GM23338 (cell line): ENCODE results near the gene FBN2. TPM values are rescaled to one million over a fixed set of nuclear protein-coding genes. Genes with fewer than 3 reads are reported as not detected.

Experiments used
- ATAC-seq: fragments of 200-7000 bp; cut with Tn5 transposase; 3 replicates; pipeline ENCODE4 v1.9.1; 2020
- DNase-seq: peaks from one replicate; pipeline ENCODE4 v3.0.0-alpha.2; 2015; ENCODE audit warnings: low spot score
- H2AFZ ChIP-seq: fragments of 200-600 bp; sonication (generic); 2 replicates; pipeline ENCODE4 v1.8.0; 2016; ENCODE audit warnings: antibody characterized with exemption, mild to moderate bottlenecking, moderate library complexity
- H3F3A ChIP-seq: fragments of 200-600 bp; sonication (generic); replicated peaks from 2 replicates; pipeline ENCODE4 v1.8.0; 2017; ENCODE audit warnings: antibody characterized with exemption, mixed run types, low read depth
- H3K27ac ChIP-seq: fragments of 200-600 bp; sonication (generic); 2 replicates; pipeline ENCODE4 v1.6.1; 2016; ENCODE audit warnings: low read depth
- H3K27me3 ChIP-seq: fragments of 200-600 bp; sonication (generic); 2 replicates; pipeline ENCODE4 v1.8.0; 2016; ENCODE audit warnings: mild to moderate bottlenecking, mixed run types, moderate library complexity; ENCODE audit not compliant: insufficient read depth
- H3K36me3 ChIP-seq: fragments of 200-600 bp; sonication (generic); 2 replicates; pipeline ENCODE4 v1.8.0; 2016; ENCODE audit warnings: mild to moderate bottlenecking; ENCODE audit not compliant: insufficient read depth
- H3K4me1 ChIP-seq: fragments of 200-600 bp; sonication (generic); 2 replicates; pipeline ENCODE4 v1.8.0; 2016; ENCODE audit warnings: mild to moderate bottlenecking, moderate library complexity; ENCODE audit not compliant: insufficient read depth
- H3K4me2 ChIP-seq: fragments of 200-600 bp; sonication (generic); 2 replicates; pipeline ENCODE4 v1.7.1; 2017; ENCODE audit warnings: mixed run types
- H3K4me3 ChIP-seq: fragments of 200-600 bp; sonication (generic); 2 replicates; pipeline ENCODE4 v1.6.1; 2016; ENCODE audit warnings: mixed run types
- H3K79me2 ChIP-seq: fragments of 200-600 bp; sonication (generic); replicated peaks from 2 replicates; pipeline ENCODE4 v1.8.0; 2017; ENCODE audit warnings: mild to moderate bottlenecking; ENCODE audit not compliant: insufficient read depth
- H3K9me2 ChIP-seq: fragments of 200-600 bp; sonication (generic); 2 replicates; pipeline ENCODE4 v1.8.0; 2017; ENCODE audit not compliant: insufficient read depth
- H4K20me1 ChIP-seq: fragments of 200-600 bp; sonication (generic); replicated peaks from 2 replicates; pipeline ENCODE4 v1.8.0; 2017; ENCODE audit warnings: mild to moderate bottlenecking; ENCODE audit not compliant: insufficient read depth
- H3K27ac Mint-ChIP-seq: 2 replicates; pipeline ENCODE4 v1.8.0; 2020; ENCODE audit warnings: inconsistent platforms, mild to moderate bottlenecking, moderate library complexity, mixed read lengths
- H3K27me3 Mint-ChIP-seq: 3 replicates; pipeline ENCODE4 v1.8.0; 2022; ENCODE audit warnings: low read depth, mild to moderate bottlenecking, moderate library complexity, mixed read lengths, inconsistent platforms; ENCODE audit not compliant: insufficient read depth, poor library complexity
- H3K36me3 Mint-ChIP-seq: 3 replicates; pipeline ENCODE4 v1.8.0; 2021; ENCODE audit warnings: low read depth, mild to moderate bottlenecking, inconsistent platforms, moderate library complexity, mixed read lengths
- H3K4me1 Mint-ChIP-seq: 3 replicates; pipeline ENCODE4 v1.8.0; 2020; ENCODE audit warnings: mild to moderate bottlenecking, inconsistent platforms, mixed read lengths
- H3K4me3 Mint-ChIP-seq: 3 replicates; pipeline ENCODE4 v1.8.0; 2021; ENCODE audit warnings: moderate library complexity, mild to moderate bottlenecking, inconsistent platforms, mixed read lengths
- H3K9me3 Mint-ChIP-seq: 3 replicates; pipeline ENCODE4 v1.8.0; 2020; ENCODE audit warnings: moderate library complexity, mild to moderate bottlenecking, inconsistent platforms, mixed read lengths
- CREB1 ChIP-seq: fragments of 250-450 bp; sonication (Bioruptor Pico); IDR thresholded peaks from 2 replicates; pipeline ENCODE4 v1.5.0; 2020; ENCODE audit warnings: low read depth, mild to moderate bottlenecking, moderate library complexity
- EZH2 ChIP-seq: fragments of 200-600 bp; sonication (generic); IDR thresholded peaks from one replicate; pipeline ENCODE4 v1.8.0; 2017; ENCODE audit warnings: antibody characterized with exemption, mild to moderate bottlenecking, low read depth; ENCODE audit not compliant: unreplicated experiment
- EZH2phosphoT487 ChIP-seq: fragments of 200-600 bp; sonication (generic); IDR thresholded peaks from one replicate; pipeline ENCODE4 v1.8.1; 2018; ENCODE audit warnings: antibody characterized with exemption; ENCODE audit not compliant: unreplicated experiment
- JUNB ChIP-seq: IDR thresholded peaks from one replicate; pipeline ENCODE4 v1.6.1; 2016; ENCODE audit warnings: antibody characterized with exemption; ENCODE audit not compliant: unreplicated experiment
- NANOG ChIP-seq: IDR thresholded peaks from 2 replicates; pipeline ENCODE4 v1.6.1; 2016; ENCODE audit warnings: antibody characterized with exemption, borderline replicate concordance
- POLR2AphosphoS5 ChIP-seq: IDR thresholded peaks from 2 replicates; pipeline ENCODE4 v1.6.1; 2016; ENCODE audit warnings: antibody characterized with exemption, low read depth
- STAT1 ChIP-seq: IDR thresholded peaks from one replicate; pipeline ENCODE4 v1.6.1; 2016; ENCODE audit warnings: antibody characterized with exemption; ENCODE audit not compliant: unreplicated experiment
- ZNF114 ChIP-seq: fragments of 250-450 bp; sonication (Bioruptor Pico); IDR thresholded peaks from 2 replicates; pipeline ENCODE4 v1.5.0; 2020; ENCODE audit warnings: mild to moderate bottlenecking, moderate library complexity
- ZNF331 ChIP-seq: fragments of 250-450 bp; sonication (Bioruptor Pico); IDR thresholded peaks from 2 replicates; pipeline ENCODE4 v1.5.0; 2020; ENCODE audit warnings: low read depth, mild to moderate bottlenecking, moderate library complexity
- polyA plus RNA-seq: library from polyadenylated mRNA; unstranded; fragments of >200 nt; fragmentation: Nextera tagmentation; extraction: Ambion mirVana; gene quantifications from 2 replicates; pipeline ENCODE4 v1.2.1, GENCODE V29; 2016
- total RNA-seq: library from RNA; depleted of rRNA; stranded (reverse); fragments of >200 nt; shearing (Covaris generic); gene quantifications from 2 replicates; pipeline ENCODE4 v1.2.3, GENCODE V29; 2014
- TF ChIP-seq, protein P1 (sequence below): IDR thresholded peaks from one replicate; pipeline ENCODE4 v1.6.1; 2018; ENCODE audit warnings: antibody characterized with exemption; ENCODE audit not compliant: unreplicated experiment
- TF ChIP-seq, protein P2 (sequence below): fragments of 250-450 bp; sonication (Bioruptor Pico); IDR thresholded peaks from 2 replicates; pipeline ENCODE4 v1.5.0; 2020; ENCODE audit warnings: mild to moderate bottlenecking, moderate library complexity
- TF ChIP-seq, protein P3 (sequence below): IDR thresholded peaks from 2 replicates; pipeline ENCODE4 v1.6.1; 2016; ENCODE audit warnings: antibody characterized with exemption

FBN2 gene
- total and polyA plus RNA-seq, 2 experiments from 2014 or later: 2.6 to 13.6 TPM

DNA sequence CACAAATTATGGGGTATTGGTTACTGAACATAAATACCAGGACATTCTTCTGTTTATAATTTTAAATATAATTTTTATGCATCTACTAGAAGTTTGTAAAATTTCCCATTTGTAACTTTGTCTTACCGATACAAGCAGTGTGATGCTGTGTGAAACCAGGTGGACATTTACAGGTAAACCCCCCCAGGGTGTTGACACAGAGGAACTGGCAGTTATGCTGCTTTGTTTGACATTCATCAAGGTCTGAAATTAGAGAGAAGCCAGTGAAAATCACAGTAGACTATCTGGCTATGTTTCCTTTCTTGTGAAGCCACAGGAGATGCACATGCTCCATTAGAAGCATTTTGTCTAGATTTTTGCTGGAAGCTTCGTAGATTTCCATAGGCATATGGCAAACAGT is 263.6 kb downstream of the FBN2 start:
- no peaks in the 10 kb centered on the region for H4K20me1 ChIP-seq
- H3K9me2 ChIP-seq: no peaks in the 10 kb centered on the region; the same call in 1 of the 2 replicates
- Mint-ChIP-seq H3K4me3 (no peak overlapping the region), H3K4me1 (peaks cover 17% of the 10 kb centered on the region; the same call in 2 of the 3 replicates), H3K36me3 (peaks cover 4% of the 10 kb centered on the region; the same call in 2 of the 3 replicates), H3K27me3 (no peaks in the 10 kb centered on the region), H3K27ac (no peak overlapping the region), H3K9me3 (no peaks in the 10 kb centered on the region)
- no peaks in the 10 kb centered on the region for H3K27me3 ChIP-seq
- DNase-seq (no peak), ATAC-seq (no peak)
- no peaks in the 10 kb centered on the region; the same call in 1 of the 2 replicates for H3K36me3 ChIP-seq
- TF ChIP-seq ZNF331 (CRISPR knock-in tag) (no peak), POLR2AphosphoS5 (no peak), NANOG (no peak), STAT1 (no peak), EZH2 (no peak), CREB1 (CRISPR knock-in tag) (no peak)
- no peak overlapping the region for H3K4me3 ChIP-seq
- H3K79me2 ChIP-seq: no peaks in the 10 kb centered on the region
- H3K4me2 ChIP-seq: no peak overlapping the region
- no peak overlapping the region for H3K27ac ChIP-seq
- H3K4me1 ChIP-seq: peaks cover 11% of the 10 kb centered on the region
- H2AFZ ChIP-seq: no peak overlapping the region
- no peaks in the 10 kb centered on the region for H3F3A ChIP-seq

DNA sequence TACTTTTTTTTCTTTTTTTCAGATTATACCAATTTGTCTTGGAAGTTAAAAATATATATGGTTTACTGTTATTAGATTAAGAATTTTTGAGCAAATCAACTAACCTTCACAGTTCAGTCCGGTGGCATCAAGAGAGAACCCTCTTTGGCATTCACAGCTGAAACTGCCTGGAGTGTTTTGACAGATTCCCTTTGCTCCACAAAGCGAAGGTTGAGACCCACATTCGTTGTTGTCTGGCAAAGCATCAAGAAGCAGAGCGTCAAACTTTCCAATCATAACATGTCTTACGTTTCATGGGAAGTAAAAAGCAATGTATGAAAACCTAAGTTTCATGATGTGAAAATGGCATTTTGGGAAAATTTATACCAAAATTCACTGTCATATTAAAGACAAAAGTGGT is 264.3 kb downstream of the FBN2 start:
- no peaks in the 10 kb centered on the region for H4K20me1 ChIP-seq
- H3K9me3 Mint-ChIP-seq: no peaks in the 10 kb centered on the region
- TF ChIP-seq, protein P1, sequence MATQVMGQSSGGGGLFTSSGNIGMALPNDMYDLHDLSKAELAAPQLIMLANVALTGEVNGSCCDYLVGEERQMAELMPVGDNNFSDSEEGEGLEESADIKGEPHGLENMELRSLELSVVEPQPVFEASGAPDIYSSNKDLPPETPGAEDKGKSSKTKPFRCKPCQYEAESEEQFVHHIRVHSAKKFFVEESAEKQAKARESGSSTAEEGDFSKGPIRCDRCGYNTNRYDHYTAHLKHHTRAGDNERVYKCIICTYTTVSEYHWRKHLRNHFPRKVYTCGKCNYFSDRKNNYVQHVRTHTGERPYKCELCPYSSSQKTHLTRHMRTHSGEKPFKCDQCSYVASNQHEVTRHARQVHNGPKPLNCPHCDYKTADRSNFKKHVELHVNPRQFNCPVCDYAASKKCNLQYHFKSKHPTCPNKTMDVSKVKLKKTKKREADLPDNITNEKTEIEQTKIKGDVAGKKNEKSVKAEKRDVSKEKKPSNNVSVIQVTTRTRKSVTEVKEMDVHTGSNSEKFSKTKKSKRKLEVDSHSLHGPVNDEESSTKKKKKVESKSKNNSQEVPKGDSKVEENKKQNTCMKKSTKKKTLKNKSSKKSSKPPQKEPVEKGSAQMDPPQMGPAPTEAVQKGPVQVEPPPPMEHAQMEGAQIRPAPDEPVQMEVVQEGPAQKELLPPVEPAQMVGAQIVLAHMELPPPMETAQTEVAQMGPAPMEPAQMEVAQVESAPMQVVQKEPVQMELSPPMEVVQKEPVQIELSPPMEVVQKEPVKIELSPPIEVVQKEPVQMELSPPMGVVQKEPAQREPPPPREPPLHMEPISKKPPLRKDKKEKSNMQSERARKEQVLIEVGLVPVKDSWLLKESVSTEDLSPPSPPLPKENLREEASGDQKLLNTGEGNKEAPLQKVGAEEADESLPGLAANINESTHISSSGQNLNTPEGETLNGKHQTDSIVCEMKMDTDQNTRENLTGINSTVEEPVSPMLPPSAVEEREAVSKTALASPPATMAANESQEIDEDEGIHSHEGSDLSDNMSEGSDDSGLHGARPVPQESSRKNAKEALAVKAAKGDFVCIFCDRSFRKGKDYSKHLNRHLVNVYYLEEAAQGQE: no peak
- TF ChIP-seq JUNB (no peak), EZH2 (no peak), ZNF331 (CRISPR knock-in tag) (no peak), EZH2phosphoT487 (no peak), POLR2AphosphoS5 (no peak), STAT1 (no peak), ZNF114 (no peak), NANOG (no peak)
- TF ChIP-seq, protein P2, sequence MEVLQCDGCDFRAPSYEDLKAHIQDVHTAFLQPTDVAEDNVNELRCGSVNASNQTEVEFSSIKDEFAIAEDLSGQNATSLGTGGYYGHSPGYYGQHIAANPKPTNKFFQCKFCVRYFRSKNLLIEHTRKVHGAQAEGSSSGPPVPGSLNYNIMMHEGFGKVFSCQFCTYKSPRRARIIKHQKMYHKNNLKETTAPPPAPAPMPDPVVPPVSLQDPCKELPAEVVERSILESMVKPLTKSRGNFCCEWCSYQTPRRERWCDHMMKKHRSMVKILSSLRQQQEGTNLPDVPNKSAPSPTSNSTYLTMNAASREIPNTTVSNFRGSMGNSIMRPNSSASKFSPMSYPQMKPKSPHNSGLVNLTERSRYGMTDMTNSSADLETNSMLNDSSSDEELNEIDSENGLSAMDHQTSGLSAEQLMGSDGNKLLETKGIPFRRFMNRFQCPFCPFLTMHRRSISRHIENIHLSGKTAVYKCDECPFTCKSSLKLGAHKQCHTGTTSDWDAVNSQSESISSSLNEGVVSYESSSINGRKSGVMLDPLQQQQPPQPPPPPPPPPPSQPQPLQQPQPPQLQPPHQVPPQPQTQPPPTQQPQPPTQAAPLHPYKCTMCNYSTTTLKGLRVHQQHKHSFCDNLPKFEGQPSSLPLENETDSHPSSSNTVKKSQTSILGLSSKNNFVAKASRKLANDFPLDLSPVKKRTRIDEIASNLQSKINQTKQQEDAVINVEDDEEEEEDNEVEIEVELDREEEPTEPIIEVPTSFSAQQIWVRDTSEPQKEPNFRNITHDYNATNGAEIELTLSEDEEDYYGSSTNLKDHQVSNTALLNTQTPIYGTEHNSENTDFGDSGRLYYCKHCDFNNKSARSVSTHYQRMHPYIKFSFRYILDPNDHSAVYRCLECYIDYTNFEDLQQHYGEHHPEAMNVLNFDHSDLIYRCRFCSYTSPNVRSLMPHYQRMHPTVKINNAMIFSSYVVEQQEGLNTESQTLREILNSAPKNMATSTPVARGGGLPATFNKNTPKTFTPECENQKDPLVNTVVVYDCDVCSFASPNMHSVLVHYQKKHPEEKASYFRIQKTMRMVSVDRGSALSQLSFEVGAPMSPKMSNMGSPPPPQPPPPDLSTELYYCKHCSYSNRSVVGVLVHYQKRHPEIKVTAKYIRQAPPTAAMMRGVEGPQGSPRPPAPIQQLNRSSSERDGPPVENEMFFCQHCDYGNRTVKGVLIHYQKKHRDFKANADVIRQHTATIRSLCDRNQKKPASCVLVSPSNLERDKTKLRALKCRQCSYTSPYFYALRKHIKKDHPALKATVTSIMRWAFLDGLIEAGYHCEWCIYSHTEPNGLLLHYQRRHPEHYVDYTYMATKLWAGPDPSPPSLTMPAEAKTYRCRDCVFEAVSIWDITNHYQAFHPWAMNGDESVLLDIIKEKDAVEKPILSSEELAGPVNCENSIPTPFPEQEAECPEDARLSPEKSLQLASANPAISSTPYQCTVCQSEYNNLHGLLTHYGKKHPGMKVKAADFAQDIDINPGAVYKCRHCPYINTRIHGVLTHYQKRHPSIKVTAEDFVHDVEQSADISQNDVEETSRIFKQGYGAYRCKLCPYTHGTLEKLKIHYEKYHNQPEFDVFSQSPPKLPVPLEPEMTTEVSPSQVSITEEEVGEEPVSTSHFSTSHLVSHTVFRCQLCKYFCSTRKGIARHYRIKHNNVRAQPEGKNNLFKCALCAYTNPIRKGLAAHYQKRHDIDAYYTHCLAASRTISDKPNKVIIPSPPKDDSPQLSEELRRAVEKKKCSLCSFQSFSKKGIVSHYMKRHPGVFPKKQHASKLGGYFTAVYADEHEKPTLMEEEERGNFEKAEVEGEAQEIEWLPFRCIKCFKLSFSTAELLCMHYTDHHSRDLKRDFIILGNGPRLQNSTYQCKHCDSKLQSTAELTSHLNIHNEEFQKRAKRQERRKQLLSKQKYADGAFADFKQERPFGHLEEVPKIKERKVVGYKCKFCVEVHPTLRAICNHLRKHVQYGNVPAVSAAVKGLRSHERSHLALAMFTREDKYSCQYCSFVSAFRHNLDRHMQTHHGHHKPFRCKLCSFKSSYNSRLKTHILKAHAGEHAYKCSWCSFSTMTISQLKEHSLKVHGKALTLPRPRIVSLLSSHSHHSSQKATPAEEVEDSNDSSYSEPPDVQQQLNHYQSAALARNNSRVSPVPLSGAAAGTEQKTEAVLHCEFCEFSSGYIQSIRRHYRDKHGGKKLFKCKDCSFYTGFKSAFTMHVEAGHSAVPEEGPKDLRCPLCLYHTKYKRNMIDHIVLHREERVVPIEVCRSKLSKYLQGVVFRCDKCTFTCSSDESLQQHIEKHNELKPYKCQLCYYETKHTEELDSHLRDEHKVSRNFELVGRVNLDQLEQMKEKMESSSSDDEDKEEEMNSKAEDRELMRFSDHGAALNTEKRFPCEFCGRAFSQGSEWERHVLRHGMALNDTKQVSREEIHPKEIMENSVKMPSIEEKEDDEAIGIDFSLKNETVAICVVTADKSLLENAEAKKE (CRISPR knock-in tag): no peak
- TF ChIP-seq, protein P3, sequence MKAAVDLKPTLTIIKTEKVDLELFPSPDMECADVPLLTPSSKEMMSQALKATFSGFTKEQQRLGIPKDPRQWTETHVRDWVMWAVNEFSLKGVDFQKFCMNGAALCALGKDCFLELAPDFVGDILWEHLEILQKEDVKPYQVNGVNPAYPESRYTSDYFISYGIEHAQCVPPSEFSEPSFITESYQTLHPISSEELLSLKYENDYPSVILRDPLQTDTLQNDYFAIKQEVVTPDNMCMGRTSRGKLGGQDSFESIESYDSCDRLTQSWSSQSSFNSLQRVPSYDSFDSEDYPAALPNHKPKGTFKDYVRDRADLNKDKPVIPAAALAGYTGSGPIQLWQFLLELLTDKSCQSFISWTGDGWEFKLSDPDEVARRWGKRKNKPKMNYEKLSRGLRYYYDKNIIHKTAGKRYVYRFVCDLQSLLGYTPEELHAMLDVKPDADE: no peak

More for the DNA sequence above, 264.3 kb downstream of the FBN2 start:
- peaks cover 6% of the 10 kb centered on the region; the same call in 2 of the 3 replicates for H3K36me3 Mint-ChIP-seq
- Histone ChIP-seq H3K36me3 (no peaks in the 10 kb centered on the region; the same call in 1 of the 2 replicates), H3K9me2 (no peaks in the 10 kb centered on the region; the same call in 1 of the 2 replicates), H3K27me3 (no peaks in the 10 kb centered on the region), H3K4me2 (no peak overlapping the region), H3F3A (no peaks in the 10 kb centered on the region), H3K4me1 (peaks cover 11% of the 10 kb centered on the region), H3K4me3 (no peak overlapping the region), H2AFZ (no peak overlapping the region), H3K79me2 (no peaks in the 10 kb centered on the region), H3K27ac (no peak overlapping the region)
- H3K27ac Mint-ChIP-seq: no peak overlapping the region
- no peak overlapping the region for H3K4me3 Mint-ChIP-seq
- no peaks in the 10 kb centered on the region for H3K27me3 Mint-ChIP-seq
- peaks cover 17% of the 10 kb centered on the region; the same call in 2 of the 3 replicates for H3K4me1 Mint-ChIP-seq
- ATAC-seq (no peak), DNase-seq (no peak)
